Right cardiac atrium (tissue), 5 donors: Measurements from ENCODE around the gene NANOS1. TPM values are rescaled to one million over a fixed set of nuclear protein-coding genes. Genes with fewer than 3 reads are reported as not detected.
"Not testable (repeated sequence)": the region's sequence is repeated elsewhere in the genome, so short reads cannot be mapped to it uniquely, and the experiment has no call there.

Source experiments
- ATAC-seq, 2 donors: fragments of 200-7000 bp; cut with Tn5 transposase; one replicate each; pipeline versions ENCODE4 v1.8.0 to v1.9.1; 2020; ENCODE audit warnings: moderate library complexity in 2 of 2, mild to moderate bottlenecking in 1 of 2
- DNase-seq, 3 donors: peaks; one replicate each; pipeline ENCODE4 v3.0.0-alpha.2; 2020
- H3K27ac ChIP-seq: one replicate; pipeline ENCODE4 v1.5.1; 2013; ENCODE audit warnings: mild to moderate bottlenecking, low read length, control low read depth, moderate library complexity
- H3K27me3 ChIP-seq: one replicate; pipeline ENCODE4 v1.6.1; 2013; ENCODE audit not compliant: control insufficient read depth, insufficient read depth
- H3K4me1 ChIP-seq: one replicate; pipeline ENCODE4 v1.6.1; 2013; ENCODE audit warnings: low read length; ENCODE audit not compliant: control insufficient read depth, insufficient read depth
- H3K4me3 ChIP-seq: one replicate; pipeline ENCODE4 v1.5.1; 2013; ENCODE audit warnings: low read length, control low read depth
- H3K9me3 ChIP-seq: one replicate; pipeline ENCODE4 v1.6.1; 2013; ENCODE audit warnings: low read length; ENCODE audit not compliant: control insufficient read depth
- WGBS: extraction: QIAGEN DNeasy Blood & Tissue Kit; methylation state at CpG from one replicate; pipeline ENCODE4 v1.1.7; 2013; 5-methylcytosine and 5-hydroxymethylcytosine counted together
- intact Hi-C, 4 donors: fragments of 100-400 bp; cut with DNase I; formaldehyde crosslinking; loops; one replicate each; pipeline versions ENCODE4 v1.11.0 to v1.14.0; 2022 to 2023
- polyA plus RNA-seq: library from polyadenylated mRNA; stranded (reverse); fragments of 200-250 nt; gene quantifications from one replicate; pipeline ENCODE4 v1.2.3, GENCODE V29; 2013
- total RNA-seq, 4 donors: library from RNA; stranded (reverse); fragmentation: NEBNext Ultra II Directional; extraction: Animal tissue kit (Norgen Biotek cat#: 25700); gene quantifications; one replicate each; pipeline ENCODE4 v1.2.1, GENCODE V29; 2021
- donor health status: healthy with polysubstance abuse.
- donor health status: DM: no; HTN: yes; CAD: no.
- donor health status: DM: no; HTN: no; CAD: no.
- donor health status: DM: no; HTN: yes; CAD: no; lungs with severe emphysema.
- donor health status: DM: yes; HTN: yes; CAD: no.

NANOS1 gene
- total and polyA plus RNA-seq, 5 donors, result 1.0 to 7.0 (median 2.8) TPM

DNA sequence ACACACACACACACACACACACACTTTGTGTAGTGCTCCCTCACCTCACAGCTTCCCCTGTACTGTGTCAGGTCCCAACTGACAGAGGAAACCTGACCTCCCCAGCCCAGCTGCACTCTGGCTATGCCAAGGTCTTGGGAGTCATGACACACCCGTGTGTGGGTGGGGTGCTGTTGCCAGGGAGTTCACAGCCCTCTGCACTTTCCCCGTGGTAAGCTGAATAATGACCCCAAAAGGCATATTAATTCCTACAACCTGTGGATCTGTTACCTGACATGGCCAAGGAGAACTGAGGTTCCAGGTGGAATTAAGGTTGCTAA lies 8.9 kb upstream of the NANOS1 start:
- no peak overlapping the region for H3K4me3 ChIP-seq
- intact Hi-C loops, result no loop called here
- 29% methylated on average over 2 of the region's 2 CpGs for WGBS
- H3K27me3 ChIP-seq, result no peaks in the 10 kb centered on the region
- ATAC-seq (no peak), DNase-seq (no peak)
- H3K9me3 ChIP-seq, result no peaks in the 10 kb centered on the region
- no peak overlapping the region for H3K27ac ChIP-seq
- peaks cover under 1% of the 10 kb centered on the region for H3K4me1 ChIP-seq

DNA sequence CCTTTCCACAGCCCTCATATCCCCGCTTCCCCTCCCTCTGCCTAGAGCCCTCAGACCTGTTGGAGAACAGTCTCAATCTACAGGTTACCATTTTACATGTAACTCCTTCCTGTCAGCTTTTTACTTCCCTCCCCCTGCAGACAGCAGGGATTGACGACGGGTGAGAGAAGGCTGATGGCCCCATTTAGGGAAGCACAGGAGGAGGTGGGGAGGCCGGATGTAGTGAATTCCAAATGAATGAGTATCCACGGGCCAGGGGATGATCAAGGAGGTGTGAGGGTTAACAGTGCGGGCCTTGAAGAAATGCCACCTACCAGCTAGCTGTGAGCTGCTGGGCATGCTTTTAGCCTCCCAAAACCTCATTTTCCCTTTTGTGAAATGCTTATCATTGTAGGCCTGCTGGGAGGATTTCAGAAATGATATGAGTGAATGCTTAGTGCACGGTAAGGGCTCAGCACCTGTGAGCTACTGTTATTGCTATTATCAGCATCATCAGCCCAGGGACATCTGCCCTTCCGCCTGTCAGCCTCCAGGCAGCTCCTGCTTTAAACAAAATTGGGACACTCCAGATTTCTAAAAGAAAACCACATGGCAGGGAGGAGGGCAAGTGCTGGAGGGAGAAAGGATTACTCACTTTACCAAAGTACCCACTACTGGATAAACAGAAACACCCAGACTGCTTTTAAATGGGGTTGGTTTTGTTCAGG lies 6.5 kb upstream of the NANOS1 start:
- Histone ChIP-seq H3K4me3 (no peak overlapping the region), H3K27ac (no peak overlapping the region), H3K9me3 (no peaks in the 10 kb centered on the region), H3K4me1 (peaks cover 5% of the 10 kb centered on the region), H3K27me3 (no peaks in the 10 kb centered on the region)
- intact Hi-C loops, result no loop called here
- 52% methylated on average over 8 of the region's 8 CpGs for WGBS
- no peak for ATAC-seq
- DNase-seq, result no peak

DNA sequence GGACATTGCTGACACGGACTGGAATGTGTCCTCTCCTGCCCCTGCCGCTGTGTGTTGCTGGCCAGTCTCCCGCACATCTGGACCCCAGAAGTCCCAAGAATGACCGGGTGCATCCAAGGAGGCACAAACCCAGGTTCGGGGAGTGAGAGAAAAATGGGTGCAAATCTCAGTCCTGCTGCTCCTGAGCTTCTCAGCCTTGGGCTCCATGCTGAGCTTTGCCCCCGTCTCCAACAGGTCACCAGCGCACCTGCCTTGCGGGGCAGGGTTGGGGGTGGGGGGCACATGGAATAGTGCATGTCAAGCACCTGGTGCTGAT lies 6.0 kb upstream of the NANOS1 start:
- intact Hi-C loops, result no loop called here
- 64% methylated on average over 8 of the region's 8 CpGs for WGBS
- no peak for ATAC-seq
- H3K27me3 ChIP-seq, result no peaks in the 10 kb centered on the region
- H3K27ac ChIP-seq, result no peak overlapping the region
- no peak overlapping the region for H3K4me3 ChIP-seq
- peaks cover 5% of the 10 kb centered on the region for H3K4me1 ChIP-seq
- no peak for DNase-seq
- no peaks in the 10 kb centered on the region for H3K9me3 ChIP-seq

DNA sequence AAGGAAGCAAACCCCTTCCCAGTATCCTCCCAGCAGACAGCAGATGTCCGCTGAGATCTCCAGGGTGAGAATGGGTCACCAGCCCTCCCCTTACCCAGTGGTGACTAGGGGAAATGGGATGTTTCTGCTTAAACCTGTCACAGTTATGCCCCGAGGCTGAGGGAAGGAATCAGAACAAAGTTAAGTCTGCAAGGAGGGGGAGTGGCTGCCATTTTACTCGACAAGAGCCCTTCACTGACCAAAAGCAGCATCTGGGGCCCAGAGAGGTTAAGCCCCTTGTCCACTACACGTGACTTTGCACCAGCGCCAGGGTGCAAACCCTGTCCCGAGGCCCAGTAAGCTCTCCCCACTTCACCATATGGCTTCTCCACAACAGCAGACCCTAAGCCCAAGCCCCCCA lies 4.6 kb upstream of the NANOS1 start:
- H3K27ac ChIP-seq, result peak overlapping the region; percentile 76
- H3K9me3 ChIP-seq, result no peaks in the 10 kb centered on the region
- 48% methylated on average over 6 of the region's 6 CpGs for WGBS
- intact Hi-C loops, result loop anchor here in 1 of 4 donors (5.0 kb wide), 1 partner anchor 58 kb away; no protein-coding TSS in a partner anchor
- H3K4me1 ChIP-seq, result peaks cover 7% of the 10 kb centered on the region
- no peak overlapping the region for H3K4me3 ChIP-seq
- H3K27me3 ChIP-seq, result no peaks in the 10 kb centered on the region
- ATAC-seq, result no peak
- no peak for DNase-seq

DNA sequence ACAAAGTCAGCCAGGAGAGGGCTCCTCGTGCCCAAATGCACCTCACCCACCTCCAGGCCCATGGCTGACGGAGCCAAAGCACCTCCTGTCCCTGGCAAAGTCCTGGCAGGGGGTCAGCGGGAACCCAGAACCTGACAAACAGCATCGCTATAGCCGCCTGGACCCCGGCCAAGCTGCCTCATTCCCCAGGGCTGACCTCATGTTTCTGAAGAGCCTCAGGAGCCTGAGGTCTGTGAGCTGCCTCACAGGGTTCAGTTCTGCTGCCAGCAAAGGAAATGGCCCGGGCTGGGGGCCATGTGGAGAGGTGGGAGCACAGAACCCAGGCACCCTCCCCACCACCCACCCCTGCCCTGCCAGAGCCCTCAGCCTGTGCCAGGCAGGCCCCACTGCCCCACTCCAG lies 4.2 kb upstream of the NANOS1 start:
- ATAC-seq (peak; percentile 55 to 57), DNase-seq (peak; percentile 83 to 92 (median 91))
- peak overlapping the region; percentile 96 for H3K27ac ChIP-seq
- H3K4me3 ChIP-seq, result no peak overlapping the region
- H3K27me3 ChIP-seq, result no peaks in the 10 kb centered on the region
- peaks cover 7% of the 10 kb centered on the region for H3K4me1 ChIP-seq
- WGBS, result 27% methylated on average over 7 of the region's 7 CpGs
- intact Hi-C loops, result loop anchor here in 1 of 4 donors (5.0 kb wide), 1 partner anchor 58 kb away; no protein-coding TSS in a partner anchor
- no peaks in the 10 kb centered on the region for H3K9me3 ChIP-seq

DNA sequence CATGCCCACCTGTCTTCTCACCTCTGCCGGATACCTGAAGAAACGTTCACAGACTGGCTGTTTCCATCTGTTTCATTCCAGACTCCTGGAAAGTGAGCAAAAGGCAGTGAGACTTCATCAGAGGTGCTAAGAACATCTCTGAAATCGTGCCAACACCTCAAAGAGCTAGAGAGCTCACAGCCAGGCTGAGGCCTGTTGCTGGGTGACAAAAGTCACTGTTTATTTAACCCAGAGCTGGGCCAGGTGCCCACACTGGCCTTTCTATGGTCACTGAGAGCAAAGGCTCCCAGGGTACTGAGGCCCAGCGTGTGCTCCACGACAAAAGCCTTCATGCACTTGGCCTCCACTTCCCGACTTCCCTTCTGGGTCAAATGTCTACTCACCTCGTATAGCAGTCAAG lies 3.7 kb upstream of the NANOS1 start:
- Histone ChIP-seq H3K27me3 (no peaks in the 10 kb centered on the region), H3K4me3 (no peak overlapping the region), H3K4me1 (peaks cover 7% of the 10 kb centered on the region), H3K27ac (peak overlapping the region; percentile 96), H3K9me3 (no peaks in the 10 kb centered on the region)
- DNase-seq (peak; percentile 51 to 78 (median 68)), ATAC-seq (peak; percentile 36 to 49)
- intact Hi-C loops, result loop anchor here in 1 of 4 donors (5.0 kb wide), 1 partner anchor 58 kb away; no protein-coding TSS in a partner anchor
- WGBS, result 48% methylated on average over 7 of the region's 7 CpGs

DNA sequence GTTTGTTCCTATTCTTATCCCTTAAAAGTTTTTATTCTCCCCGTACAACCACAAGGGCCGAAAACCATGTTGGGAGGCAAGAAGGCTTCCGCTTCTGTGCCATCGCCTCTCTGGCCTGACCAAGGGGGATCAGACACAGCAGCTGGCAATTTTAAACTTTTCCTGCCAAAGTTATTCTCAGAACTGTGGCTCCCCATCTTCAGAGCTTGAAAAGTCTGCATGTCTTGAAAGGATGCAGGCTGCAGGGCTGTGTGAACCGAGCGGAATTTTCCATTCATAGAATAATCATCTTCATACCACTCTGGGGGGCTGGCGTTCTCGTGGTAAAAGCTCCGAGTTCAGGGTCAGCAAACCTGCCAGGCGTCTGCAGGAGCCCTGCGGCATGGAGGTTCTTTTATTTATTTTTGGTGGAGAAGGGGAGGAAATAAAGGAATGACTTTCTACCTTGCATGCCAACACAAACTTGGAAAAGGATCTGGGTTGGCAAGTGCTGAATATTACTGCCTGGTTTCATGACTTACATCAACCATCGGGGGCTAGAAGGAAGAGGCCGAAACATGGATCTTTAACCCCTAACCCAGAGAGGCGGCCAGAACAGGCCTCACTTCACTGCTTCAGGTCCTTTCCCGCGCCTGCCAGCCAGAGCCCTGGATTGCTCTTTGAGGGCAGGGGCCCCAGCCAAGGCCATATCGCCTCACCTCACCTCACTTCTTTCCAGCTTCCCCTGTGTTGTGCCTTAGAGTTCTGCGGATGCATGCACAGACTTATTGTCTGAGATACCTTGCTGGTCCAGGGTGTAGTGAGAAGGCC lies 3.0 kb upstream of the NANOS1 start:
- 61% methylated on average over 18 of the region's 18 CpGs for WGBS

DNA sequence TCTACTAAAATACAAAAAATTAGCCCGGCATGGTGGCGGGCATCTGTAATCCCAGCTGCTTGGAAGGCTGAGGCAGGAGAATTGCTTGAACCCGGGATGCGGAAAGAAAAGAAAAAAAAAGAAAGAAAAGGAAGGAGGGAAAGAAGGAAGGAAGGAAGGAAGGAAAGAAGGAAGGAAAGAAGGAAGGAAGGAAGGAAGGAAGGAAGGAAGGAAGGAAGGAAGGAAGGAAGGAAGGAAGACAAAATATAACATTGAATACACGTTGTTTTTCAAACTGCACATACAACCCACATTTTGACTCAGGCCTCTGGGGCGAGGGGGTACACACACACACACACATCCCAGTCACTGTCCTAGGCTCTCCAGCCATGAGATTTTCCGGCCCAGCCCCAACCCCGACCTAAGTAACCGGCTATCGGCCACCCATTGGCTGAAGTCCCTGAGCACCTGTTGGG lies 1.0 kb upstream of the NANOS1 start:
- H3K4me3 ChIP-seq, result peak overlapping the region; percentile 85
- peak in 1 of 2 donors; percentile 1 for ATAC-seq

More for the DNA sequence above, 3.0 kb upstream of the NANOS1 start:
- no peak for ATAC-seq
- no peak for DNase-seq
- Histone ChIP-seq H3K9me3 (no peaks in the 10 kb centered on the region), H3K27ac (peak overlapping the region; percentile 96), H3K4me1 (peaks cover 7% of the 10 kb centered on the region), H3K27me3 (no peaks in the 10 kb centered on the region), H3K4me3 (no peak overlapping the region)
- intact Hi-C loops, result loop anchor here in 1 of 4 donors (5.0 kb wide), 1 partner anchor 59 kb away; no protein-coding TSS in a partner anchor

DNA sequence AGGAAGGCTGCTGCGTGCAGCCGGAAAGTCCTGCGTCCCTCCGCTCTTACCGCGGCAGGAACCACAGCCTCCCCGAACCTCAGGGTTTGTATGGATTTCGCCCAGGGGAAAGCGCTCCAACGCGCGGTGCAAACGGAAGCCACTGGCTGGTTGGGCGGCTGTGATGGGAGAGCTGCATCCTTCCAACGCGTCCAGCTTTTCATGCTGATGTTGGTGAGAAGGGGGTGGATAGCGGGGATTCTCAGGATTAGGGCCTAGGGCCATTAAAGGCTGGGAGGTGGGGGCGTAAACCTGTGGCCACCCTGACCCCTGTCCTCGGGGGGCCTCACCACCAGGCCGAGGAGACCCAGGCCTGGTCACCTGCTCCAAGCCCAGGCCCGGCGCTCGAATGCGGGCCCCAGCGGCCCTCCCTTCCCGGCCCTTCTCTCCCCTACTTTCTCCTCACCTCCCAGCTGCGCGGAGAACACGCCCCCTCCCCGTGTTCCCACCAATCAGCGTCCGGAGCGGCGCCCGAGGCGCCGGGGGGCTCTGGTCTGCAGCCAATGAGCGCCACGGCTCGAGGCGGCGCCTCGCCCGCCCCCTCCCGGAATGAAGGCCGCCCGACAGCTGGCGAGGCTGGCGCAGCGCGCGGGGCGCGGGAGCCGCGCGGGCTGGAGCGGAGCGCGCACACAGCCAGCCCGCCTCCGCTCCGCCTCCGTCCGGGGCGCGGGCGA lies 458 bp upstream of the NANOS1 start:
- intact Hi-C loops, result loop anchor here in 1 of 4 donors (5.0 kb wide), 1 partner anchor 62 kb away; no protein-coding TSS in a partner anchor
- peak; percentile 86 to 88 for ATAC-seq
- Histone ChIP-seq H3K4me1 (peaks cover 7% of the 10 kb centered on the region), H3K27me3 (no peaks in the 10 kb centered on the region), H3K4me3 (peak overlapping the region; percentile 85), H3K27ac (peak overlapping the region; percentile 44), H3K9me3 (no peaks in the 10 kb centered on the region)
- peak; percentile 92 to 96 (median 96) for DNase-seq
- 5% methylated on average over 68 of the region's 68 CpGs for WGBS

More for the DNA sequence above, 1.0 kb upstream of the NANOS1 start:
- intact Hi-C loops, result loop anchor here in 1 of 4 donors (5.0 kb wide), 1 partner anchor 61 kb away; no protein-coding TSS in a partner anchor
- not testable (repeated sequence) for DNase-seq, H3K27me3 ChIP-seq, H3K4me1 ChIP-seq, H3K9me3 ChIP-seq
- WGBS, result 69% methylated on average over 10 of the region's 10 CpGs
- H3K27ac ChIP-seq, result peak overlapping the region; percentile 44

DNA sequence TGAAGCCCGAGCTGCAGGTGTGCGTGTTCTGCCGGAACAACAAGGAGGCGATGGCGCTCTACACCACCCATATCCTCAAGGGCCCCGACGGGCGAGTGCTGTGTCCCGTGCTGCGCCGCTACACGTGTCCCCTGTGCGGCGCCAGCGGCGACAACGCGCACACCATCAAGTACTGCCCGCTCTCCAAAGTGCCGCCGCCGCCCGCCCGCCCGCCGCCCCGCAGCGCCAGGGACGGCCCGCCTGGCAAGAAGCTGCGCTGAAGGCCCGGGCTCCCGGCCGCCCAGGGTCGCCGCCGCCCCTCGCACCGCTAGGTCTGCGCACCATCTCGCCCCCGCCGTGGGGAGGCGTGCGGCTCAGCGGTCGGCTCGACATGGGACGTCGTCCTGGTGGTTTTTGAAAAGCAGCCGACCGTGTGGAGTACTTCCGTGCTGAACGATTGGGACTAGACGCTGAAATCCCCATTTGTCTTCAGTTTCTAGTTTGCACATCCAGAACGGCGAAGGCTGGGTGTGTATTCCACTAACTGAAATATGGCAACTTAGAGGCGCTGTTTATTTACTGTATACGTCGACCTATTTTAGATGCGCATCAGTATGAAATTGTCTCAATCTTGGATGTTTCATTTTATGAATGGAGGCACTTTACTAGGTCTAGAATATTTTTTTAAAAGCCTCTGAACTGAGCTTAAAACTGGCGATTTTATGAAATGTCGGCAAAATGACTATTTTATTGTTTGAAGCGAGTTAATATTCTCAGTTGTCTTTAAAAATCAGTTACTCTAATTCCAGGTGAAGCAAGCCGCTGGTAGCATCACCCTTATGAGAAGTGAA lies 1.1 kb downstream of the NANOS1 start:
- DNase-seq (peak; percentile 49 to 76 (median 69)), ATAC-seq (peak; percentile 3 to 5)
- Histone ChIP-seq H3K9me3 (no peaks in the 10 kb centered on the region), H3K27ac (no peak overlapping the region), H3K27me3 (no peaks in the 10 kb centered on the region), H3K4me3 (peak overlapping the region; percentile 85), H3K4me1 (peaks cover 7% of the 10 kb centered on the region)
- 7% methylated on average over 65 of the region's 65 CpGs for whole genome bisulfite sequencing
- intact Hi-C loops, result loop anchor here in 1 of 4 donors (5.0 kb wide), 1 partner anchor 47 kb away; no protein-coding TSS in a partner anchor
